AG20443 (cell line): ENCODE results near the gene C11orf24.
"Not testable (repeated sequence)": the region's sequence is repeated elsewhere in the genome, so short reads cannot be mapped to it uniquely, and the experiment has no call there.

Experiments used
- DNase-seq: peaks from one replicate; pipeline ENCODE4 v3.0.0; 2012; ENCODE audit warnings: low spot score, mixed read lengths

Gene C11orf24

DNA sequence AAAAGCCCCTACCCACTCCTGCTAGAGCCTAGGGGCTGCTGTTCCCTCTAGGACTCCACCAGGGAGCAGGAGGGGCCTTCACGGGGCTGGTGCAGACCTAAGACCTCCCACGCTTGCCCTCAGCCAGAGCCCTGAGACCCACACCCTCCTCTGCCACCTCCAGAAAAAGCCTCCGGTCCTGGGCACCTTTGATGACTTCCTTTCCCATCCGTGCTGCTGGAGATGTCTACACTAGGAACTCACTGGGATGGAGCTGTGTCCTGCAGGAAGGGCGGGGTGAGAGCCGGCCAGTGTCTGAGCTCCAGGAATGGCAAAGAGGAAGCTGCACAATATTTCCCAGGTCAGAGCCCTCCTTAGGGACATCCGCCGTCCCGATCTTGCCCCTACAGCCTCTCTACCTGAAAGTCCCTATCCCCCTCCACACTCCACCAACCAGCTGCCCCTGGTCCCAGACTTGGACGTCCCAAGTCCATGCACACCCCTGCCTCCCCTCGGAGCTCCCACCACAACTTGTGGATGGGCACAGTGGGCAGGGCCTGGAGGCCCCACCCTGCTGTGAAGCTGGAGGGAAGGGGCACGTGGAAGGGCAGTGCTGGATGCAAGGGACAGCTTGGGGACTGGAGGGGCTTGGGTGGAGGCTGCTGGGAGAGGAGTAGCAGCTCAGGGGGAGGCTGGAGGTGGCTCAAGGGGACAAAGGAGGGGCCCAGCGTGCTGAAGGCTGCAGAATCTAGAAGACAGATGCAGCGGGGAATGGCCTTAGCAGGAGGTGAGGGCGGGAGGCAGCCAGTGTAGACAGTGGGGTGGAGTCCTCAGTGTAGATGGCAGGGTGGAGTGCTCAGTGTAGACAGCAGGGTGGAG, 27.1 kb upstream of the C11orf24 start:
- no peak for DNase-seq

DNA sequence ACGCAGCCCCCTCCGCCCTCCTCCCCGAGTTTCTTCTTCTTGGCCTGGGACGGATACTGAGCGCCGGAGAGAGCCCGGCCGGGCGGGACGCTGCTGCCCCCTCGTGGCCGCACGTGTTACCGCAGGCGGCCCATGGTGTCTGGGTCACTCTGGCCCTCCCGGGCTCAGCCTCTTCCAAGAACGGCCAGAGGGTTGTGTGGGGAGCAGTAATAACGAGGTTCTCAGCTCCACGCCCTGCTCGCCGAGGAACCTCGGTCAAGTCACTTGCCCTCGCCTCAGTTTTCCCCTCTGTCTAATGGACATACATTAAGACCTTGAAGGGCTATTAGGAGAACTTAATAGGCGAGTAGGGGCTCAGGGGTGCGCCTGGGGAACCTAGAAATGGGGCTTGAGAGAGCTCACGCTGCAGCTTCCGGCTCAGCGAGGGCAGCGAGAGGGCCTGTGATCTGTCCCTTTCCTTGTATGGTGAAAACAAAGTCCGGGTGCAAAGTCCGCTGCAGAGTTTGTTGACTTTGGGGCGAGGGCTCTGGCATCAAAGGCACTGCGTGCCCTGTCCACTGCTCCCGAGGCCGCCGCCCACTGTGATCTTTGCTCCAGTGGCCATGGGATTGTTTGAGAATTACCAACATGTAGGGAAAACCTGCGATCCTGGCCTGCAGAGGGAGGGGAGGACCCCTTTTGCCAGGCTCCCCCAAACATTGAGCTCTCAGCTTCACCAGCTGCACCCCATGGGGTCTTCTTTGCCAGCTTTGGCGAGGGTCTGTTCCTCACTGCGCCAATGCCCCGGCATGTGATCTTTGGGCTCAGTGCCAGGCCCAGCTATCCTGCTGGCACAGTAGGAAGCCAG, 26.3 kb upstream of the C11orf24 start:
- peak; percentile 94 for DNase-seq

DNA sequence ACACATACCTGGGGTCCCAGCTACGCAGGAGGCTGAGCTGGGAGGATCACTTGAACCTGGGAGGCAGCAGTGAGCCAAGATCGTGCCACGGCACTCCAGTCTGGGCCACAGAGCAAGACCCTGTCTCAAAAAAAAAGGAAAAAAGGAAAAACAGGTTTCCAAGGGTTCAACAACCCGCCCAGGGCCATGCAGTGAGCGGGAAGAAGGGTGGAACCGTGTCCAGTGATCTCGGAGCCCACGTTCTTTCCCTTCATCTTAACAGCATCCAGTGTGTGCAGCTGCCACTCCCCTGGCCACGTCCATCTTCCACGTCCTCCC, 25.7 kb upstream of the C11orf24 start:
- DNase-seq: no peak

DNA sequence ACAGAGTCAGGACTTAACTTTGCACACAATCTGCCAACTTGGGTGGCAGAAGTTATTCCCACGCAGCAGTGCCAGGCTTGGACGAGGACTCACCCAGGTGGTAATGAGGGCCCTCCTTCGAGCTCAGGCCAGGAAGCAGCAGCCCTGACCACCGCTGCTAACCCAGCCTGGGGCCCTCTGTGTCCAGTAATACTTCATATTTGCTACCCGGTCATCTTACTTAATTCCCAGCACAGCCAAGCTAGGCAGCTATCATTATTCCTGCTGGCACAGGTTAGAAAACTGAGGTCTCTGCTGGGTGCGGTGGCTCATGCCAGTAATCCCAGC, 25.2 kb upstream of the C11orf24 start:
- DNase-seq: no peak

DNA sequence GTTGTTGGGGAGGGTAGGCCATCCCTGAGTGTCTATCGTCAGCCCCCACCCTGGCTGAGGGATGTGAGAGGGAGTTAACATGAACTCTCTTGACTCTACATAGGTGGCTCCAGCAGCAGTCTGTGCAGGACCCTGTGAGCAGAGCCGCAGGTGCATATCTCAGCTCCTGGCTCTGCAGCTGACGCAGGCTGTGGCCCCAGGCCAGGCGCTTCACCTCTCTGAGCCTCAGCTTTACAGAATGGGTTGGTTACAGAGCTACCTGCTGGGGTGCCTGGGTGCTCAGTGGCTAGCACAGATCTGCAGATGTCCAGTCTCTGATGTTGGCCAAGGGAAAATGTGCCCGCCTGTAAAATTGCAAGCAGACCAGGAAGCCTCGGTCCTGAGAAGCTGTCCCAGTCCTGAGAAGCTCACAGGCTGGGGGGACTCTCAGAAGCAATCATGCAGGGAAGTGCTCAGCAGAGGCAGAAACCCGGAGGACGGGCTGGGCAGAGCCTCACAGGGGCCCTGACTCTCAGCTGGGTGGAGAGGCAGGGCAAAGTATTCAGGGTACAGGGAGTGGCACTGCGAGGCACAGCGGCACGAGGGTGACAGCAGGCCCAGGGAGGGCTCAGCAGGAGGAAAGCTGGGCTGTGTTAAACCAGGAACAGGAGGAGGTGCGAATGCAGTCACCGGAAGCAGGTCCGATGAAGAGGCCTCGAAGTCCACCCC, 24.7 kb upstream of the C11orf24 start:
- DNase-seq: no peak

DNA sequence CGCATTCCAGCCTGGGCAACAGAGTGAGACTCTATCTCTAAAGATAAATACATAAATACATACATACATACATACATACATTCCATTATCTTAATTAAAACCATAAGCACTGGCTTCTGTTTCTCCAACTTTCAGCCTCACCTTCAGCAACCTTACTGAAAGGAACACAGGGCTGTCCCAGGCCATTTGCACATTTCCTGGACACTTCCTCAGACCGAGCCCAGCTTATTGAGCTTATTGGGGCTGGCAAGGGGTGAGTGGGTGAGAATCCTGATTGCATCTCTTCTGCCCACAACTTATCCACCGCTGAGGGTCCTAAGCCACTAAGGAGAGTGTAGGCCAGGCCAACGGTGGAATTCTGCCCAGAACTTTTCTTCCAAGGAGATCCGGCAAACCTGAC, 24.2 kb upstream of the C11orf24 start:
- no peak for DNase-seq

DNA sequence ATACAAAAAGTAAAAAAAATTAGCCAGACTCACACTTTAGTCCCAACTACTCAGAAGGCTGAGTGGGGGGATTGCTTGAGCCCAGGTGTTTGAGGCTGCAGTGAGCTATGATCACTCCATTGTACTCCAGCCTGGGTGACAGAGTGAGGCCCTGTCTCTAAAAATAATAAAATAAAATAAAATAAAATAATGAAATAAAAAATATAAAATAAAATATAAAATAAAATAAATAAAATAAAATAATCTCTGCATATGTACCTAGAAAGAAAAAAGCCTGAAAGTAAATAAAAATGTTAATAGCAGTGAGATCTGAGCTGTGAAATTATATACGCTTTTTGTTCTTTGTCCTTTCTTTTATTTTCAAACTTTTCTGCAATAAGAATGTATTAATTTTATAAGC, 23.5 kb upstream of the C11orf24 start:
- no peak for DNase-seq

DNA sequence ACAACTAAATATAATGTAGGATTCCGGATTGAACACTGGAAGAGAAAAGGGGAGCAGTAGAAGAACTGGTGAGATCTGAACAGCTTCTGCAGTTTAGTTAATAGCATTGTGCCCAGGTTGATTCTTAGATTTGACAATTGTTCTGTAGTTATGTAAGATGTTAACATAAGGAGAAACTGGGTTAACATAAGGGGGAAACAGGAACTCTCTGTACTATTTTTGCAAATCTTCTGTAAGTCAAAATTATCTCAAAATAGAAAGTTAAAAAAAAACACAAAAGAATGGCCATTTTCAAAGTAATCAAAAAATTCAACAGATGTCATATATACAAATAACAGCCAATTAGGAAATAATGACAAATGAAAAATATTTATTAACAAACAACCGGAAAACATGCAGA, 21.9 kb upstream of the C11orf24 start:
- no peak for DNase-seq

DNA sequence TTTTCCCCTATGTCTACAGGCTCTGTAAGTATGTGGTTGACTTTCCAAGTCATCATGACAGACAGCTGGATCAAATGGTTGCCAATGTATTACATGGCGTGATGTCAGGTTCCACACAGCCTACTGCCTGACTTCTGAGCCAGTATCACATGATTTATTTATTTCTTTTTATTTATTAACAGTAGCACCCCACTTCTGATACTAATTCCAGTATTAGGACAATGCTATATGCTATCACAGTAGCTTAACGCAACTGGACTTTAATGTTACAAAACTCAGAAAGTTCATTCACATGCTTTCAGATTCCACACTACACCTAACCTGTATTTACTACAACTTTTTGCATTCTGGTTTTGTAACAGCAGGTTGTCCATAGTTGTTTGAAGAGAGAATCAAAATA, 17.7 kb upstream of the C11orf24 start:
- no peak for DNase-seq

DNA sequence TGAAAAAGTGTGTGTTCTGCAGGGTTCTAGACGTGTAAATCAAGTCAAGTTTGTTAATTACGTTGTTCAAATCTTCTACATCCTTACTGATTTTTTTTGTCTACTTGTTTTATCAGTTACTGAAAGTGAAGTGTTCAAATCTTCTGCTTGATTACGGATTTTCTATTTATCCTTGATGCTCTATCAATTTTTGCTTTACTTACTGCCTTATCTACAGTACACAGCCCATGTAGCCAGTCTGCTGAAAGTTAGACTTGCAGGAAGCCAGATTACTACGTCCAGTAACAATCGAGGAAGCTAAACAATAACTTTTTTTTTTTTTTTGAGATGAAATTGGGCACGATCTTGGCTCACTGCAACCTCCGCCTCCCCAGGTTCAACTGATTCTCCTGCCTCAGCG, 15.6 kb upstream of the C11orf24 start:
- no peak for DNase-seq

DNA sequence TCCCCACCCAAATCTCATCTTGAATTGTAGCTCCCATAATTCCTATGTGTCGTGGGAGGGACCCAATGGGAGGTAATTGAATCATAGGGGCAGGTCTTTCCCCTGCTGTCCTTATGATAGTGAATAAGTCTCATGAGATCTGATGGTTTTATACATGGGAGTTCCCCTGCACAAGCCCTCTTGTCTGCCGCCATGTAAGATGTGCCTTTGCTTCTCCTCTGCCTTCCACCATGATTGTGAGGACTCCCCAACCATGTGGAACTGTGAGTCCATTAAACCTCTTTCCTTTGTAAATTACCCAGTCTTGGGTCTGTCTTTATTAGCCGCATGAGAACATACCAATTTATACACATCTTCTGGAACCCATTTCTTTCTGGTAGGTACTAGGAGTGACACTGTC, 12.8 kb upstream of the C11orf24 start:
- DNase-seq: not testable (repeated sequence)

DNA sequence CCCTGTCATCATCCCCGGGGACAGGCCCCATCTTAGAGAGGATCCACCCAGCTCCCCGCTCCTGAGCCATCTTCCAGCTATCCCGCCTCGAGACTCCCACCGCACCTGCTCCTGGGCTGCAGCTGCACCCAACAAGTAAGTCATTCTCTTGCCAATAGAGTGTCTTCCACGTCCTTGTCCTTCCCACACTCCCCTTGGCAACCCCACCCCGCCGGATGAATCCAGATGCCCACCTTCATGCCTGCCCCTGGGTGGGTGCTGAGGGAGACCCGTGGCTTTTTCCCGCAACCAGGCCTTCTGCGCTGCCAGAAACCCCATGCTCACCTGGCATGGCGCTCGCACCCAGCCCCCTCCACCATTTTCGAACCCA, 11.1 kb upstream of the C11orf24 start:
- DNase-seq: no peak

DNA sequence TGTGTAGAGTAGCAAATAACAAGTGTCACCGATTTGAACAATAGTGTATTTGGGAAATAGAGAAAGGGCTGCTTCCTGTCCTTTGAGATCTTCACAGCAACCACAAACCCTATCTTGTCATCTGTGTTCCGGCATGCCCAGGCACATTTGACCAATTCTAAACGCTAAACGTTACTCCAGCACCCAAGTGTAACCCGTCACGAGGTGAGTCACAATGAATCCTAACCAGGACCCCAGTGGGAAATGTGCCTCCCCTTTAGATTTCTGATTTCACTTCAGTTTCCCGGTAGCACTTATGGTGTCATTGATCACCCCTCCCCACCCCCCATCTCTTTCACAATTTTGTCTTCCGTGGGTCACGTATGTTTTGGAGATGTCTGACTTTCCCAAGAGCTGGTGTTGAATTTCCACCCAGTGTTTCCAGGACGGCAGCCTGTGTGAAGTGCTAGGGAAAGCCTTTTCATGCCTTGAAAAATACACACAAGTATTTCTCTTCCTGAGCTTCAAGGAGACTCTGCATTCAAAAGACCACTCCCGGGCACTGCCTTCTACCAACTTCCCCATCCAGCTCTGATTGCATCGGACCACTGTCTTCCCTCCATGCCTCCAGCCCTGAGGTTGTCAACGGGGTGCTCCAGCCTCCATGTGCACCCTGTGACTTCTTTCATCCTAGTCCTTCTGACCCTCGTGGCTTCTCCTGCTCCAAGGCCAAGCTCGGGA, 10.5 kb upstream of the C11orf24 start:
- DNase-seq: no peak

DNA sequence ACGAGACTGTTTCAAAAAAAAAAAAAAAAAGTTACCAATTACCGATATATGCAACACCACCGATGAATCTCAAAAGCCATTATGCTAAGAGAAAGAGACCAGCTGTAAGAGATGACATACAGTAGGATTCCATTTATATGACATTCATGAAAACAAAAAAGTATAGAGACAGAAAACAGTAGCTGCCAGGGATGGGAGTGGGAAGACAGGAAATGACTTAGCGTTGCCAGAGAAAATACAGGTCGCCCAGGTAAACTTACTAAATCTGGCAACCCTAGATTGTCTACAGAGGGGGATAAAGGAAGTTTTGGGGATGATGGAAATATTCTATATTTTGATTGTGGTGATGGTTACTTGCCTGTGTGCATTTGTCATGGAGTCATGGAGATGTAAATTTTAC, 7.9 kb upstream of the C11orf24 start:
- no peak for DNase-seq

DNA sequence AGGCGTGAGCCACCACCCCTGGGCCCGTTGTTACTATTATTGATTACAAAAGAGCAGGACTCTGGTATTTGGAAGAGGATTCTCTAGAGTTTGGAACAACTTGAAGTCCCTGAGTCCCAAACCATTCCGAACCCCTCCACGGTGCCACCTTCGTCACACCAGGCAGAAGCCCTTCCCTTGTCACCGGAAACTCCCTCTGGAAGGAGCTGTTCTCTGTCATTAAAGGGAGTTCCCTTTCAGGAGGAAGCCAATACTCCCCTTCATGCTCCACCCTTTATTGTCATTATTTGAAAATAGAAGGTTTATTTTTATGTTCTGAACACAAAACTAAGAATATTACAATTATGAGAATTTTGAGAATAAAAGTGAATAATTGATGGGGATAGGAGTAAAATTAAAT, 5.1 kb upstream of the C11orf24 start:
- DNase-seq: no peak

DNA sequence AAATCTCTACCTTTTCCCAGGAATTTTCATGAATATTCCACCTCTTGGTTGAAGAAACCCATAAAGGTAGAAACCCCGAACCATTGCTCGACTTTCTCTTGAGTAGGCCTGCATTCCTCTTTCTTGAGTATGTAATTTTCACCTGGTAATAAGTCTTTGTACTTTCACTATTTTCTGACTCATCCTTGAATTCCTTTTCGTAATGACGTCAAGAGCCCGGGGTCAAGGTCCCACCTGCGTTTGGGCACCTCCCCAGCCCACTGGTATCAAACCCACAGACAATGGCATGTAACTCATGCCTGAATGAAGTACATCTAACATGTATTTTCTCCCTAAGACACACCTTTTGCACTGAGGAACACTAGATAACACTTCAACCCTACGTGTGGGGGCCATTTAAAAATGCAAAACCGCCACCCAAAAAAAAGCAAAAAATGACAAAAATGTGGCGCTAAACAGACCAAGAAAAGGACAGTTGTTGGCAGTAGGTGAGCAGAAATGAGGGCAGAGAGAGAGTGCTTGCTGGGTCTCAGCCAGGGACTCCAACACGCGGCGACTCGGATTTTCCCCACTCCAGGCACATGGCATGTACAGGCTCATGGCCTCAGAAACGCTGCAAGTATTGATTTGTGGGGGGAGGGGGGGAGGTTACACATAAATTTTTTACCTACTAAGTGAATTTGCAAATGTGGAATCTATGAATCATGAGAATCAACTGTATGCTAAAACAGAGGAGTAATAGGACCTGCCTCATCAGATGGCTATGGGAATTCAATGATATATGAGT, 4.1 kb upstream of the C11orf24 start:
- no peak for DNase-seq

DNA sequence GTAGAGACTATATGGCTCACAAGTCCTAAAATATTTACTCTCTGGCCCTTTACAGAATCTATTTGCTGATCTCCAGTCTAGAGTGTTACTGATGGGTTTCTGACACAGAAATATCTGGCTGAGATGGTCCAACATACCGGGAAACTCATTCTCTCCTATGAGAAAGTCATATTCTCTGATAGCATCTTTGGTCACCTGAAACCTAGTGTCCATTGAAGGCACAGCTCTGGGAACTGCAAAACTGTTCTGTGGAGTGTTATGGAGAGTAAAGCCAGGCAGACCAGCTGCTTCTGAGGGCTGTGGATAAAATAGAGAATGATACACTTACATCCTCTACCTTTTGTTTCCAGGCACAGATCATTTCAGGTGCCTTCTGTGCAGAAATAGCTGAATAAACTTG, 2.5 kb upstream of the C11orf24 start:
- no peak for DNase-seq

DNA sequence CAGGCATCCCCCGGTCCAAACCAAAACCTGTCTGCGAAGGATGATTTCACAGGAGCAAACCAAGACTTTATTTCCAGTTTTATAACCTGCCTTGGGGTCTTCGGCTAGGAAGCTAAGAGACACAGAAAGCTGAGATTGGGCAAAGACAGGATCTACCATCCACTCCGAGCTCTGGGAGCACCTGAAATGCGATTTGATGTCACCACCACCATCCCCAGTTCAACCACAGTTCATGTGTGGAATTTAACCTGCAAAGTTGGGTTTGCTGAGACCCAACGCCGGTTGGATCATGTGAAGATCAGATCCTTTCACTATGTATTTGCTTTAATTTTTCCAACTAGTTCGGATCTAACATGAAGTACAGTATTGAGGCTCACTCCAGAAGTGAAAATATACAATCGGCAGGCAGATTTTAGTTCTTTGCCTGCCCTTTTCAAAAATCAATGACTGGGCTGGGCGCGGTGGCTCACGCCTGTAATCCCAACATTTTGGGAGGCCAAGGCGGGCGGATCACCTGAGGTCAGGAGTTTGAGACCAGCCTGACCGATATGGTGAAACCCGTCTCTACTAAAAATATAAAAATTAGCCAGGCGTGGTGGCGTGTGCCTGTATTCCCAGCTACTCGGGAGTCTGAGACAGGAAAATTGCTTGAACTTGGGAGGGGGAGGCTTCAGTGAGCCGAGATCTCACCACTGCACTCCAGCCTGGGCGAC, 1.4 kb upstream of the C11orf24 start:
- no peak for DNase-seq

DNA sequence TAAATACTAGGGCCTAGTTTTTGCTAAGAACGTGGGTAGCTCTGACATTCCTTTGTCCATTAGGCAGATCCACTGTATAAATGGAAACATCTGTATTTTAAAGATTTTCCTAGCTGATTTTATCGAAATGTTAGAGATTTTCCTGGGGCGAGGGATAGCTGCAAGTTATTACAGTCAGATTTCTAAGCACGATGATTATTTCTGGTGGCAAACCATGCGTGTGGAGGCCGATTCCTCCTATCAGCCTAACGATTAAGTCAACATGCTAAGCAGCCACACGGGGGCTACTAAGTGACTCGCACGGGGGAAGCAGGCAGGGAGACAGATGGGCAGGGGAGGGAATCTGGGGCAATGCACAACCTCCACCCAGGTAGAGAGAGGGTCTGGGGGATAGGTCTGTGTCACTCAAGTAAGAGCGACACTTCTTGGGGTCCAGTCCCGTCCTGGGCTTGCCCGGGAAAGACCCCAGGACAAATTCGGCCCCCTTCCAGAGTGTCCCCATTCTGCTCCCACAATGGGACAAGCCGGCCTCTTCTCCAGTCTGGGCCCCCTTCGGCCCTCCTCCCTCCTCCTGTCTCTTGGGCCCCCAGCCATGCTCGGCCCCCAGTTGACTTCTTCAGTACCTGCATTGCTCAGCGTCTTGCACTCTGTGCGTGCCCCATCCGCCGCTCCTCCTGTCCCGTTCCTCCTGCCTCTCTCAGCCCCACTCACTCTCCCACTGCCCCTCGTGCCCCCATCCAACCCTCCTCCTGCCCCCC, 571 bp downstream of the C11orf24 start:
- DNase-seq: peak; percentile 85
